HG03354 (cell line): ENCODE results near the gene RAB36.
"Not testable (repeated sequence)": the region's sequence is repeated elsewhere in the genome, so short reads cannot be mapped to it uniquely, and the experiment has no call there.

ENCODE experiments used
- ATAC-seq: cut with Tn5 transposase; IDR thresholded peaks from one replicate; pipeline ENCODE4 v1.9.1; 2021; ENCODE audit warnings: mild to moderate bottlenecking; ENCODE audit not compliant: unreplicated experiment, poor library complexity, severe bottlenecking

The RAB36 gene

DNA sequence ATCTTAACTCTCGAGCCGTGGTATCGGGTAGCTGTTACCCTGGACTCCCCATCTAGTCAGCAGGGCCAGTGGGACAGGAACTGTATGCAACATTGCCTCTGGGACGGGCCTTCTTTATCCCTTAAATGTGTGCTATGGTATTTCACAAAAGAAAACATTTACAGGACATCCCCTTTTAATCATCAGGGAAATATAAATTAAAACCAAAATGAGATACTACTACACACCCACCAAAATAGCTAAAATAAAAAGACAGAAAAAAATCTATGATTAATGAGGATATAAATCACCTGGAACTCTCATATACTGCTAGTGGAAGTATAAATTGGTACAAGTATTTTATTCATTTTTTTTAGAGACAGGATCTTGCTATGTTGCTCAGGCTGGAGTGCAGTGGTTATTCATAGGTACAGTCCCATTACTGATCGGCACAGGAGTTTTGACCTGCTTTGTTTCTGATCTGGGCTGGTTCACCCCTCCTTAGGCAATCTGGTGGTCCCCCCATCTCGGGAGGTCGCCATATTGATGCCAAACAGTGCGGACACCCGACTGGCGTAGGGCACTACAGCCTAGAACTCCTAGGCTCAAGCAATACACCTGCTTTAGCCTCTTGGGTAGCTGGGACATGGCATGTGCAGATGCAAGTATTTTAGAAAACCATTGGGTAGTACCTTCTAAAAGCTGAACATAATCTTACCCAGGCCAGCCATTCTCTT lies 12.7 kb upstream of the RAB36 start:
- no peak for ATAC-seq

DNA sequence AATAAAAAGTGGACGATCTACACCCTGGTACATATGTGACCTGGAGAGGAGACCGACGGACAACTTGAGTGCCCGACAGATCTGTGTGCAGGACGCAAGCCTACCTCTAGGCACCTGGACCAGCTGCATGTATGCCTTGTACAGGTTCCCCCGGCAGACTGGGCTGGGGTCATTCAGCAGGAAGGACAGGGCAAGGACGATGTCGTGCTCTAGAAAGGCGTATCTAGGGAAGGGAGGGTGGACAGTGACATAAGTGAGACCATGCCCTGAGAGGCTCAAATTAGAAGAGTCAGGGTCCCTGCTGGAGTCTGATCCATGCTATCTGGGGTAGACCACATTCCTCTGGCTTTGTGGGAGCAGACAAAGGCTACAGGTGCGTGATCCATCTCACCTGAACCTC lies 11.4 kb upstream of the RAB36 start:
- ATAC-seq: no peak

GRCh38 chr22:23136991-23137390 lies 8.3 kb upstream of the RAB36 start:
- ATAC-seq: not testable (repeated sequence)

DNA sequence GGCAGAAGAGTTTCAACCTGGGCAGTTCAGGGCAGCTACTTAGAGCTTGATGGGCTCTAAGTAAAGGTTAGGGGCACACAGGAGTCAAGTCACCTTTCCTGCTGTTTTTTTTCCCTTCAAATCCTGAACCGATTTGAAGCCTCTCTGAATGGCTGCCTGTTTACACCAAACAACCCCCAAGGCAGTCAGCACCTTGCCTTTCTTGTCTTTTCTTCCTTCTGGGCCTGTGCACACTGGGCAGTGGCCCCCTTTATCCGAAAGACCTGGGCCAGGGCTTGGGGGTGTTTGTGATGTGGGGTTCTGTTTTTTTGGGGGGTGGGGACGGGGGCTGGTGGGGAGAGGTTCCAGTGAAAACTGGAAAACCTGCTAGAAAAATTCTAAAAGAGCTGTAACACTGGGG lies 7.8 kb upstream of the RAB36 start:
- no peak for ATAC-seq

DNA sequence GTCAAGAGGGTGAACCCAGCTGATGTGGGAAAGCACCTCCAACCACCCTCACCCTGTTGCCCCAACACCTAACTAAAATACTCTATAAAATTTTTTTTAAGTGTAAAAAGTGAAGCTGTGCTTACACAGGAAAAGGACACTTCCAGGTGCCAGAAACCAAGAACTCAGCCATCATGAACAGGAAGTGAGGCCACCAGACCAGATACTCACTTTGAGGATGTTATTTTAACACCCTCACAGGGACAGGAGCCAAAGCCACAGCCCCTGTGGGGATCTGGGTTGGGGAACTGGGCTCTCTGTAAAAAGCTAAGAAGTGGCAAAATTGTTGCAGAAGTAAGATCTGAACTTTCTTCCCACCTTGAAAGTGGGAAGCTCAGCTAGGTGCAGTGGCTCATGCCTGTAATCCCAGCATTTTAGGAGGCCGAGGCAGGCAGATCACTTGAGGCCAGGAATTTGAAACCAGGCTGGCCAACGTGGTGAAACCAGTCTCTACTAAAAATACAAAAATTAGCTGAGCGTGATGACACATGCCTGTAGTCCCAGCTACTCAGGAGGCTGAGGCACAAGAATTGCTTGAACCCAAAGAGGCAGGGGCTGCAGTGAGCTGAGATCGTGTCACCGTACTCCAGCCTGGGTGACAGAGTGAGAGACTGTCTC lies 7.2 kb upstream of the RAB36 start:
- peak; percentile 37 for ATAC-seq

GRCh38 chr22:23138584-23139435 lies 6.5 kb upstream of the RAB36 start:
- no peak for ATAC-seq

GRCh38 chr22:23140385-23140784 lies 4.9 kb upstream of the RAB36 start:
- no peak for ATAC-seq

DNA sequence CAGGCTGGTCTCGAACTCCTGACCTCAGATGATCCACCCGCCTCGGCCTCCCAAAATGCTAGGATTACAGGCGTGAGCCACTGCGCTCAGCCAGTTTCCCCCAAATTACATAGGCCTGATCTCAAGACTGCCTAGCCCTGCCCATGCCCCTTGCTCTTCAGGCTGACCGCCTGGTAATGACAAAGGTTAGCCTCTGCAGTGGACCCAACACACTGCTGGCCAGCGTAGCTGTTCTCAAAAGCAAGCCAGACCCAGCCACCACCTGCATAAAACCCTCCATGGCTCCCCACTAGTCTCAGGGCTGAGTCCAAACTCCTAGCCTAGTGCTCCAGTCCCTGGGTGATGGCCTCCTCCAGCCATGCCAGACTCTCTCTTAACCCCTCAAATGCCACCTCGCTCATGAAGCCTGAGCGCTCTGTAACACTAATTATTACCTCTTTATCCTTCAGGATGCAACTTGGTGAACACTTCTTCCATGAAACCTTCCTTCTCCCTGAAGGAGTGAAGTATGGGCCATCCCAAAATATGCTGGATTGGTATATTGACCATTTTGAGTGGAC lies 2.7 kb upstream of the RAB36 start:
- ATAC-seq: no peak

GRCh38 chr22:23143119-23143518 lies 2.2 kb upstream of the RAB36 start:
- ATAC-seq: no peak

DNA sequence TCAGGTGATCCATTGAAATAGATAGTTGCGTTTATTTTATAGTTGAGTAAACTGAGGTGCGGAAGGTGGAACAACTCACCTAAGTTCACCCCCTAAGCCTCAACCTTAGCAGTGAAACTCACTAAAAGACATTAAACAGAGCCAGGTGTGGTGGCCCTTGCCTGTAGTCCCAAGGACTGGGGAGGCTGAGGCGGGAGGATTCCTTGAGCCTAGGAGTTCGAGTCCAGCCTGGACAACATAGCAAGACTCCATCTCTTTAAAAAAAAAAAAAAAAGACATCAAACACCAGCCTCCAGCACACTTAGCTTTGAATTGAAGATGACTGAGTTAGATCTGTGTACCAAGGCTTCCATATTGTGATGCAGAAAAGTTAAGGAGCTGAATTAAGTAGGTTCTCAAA lies 845 bp upstream of the RAB36 start:
- ATAC-seq: no peak

DNA sequence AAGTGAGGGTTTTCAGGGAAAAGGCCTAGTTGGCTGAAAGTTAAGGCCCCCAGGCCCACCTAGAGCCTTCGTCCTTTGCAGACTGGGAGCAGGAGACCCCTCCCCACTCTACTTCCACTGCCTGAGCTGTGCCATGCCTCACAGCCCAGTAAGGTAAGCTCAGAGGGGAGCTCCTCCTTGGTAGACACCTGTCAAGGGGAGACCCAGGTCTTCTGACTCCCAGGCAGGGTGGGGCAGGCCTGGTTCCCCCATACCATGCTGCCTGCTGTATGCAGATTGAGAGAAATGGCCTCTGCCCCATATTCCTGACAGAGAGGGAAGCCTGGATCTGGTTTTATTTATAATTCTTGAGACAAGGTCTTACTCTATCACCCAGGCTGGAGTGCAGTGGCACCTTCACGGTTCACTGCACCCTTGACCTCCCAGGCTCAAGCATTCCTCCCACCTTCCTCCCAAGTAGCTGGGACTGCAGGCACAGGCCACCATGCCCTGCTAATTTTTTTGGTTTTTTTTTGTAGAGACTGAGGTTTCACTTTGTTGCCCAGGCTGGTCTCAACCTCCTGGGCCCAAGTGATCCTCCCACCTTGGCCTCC lies 697 bp downstream of the RAB36 start:
- no peak for ATAC-seq

- no peak for ATAC-seq
These were observed 1.4 kb downstream of the RAB36 start for GRCh38 chr22:23146478-23147205.

- ATAC-seq: no peak
These were observed 2.5 kb downstream of the RAB36 start for GRCh38 chr22:23147617-23148387.

- no peak for ATAC-seq
These were observed 4.5 kb downstream of the RAB36 start for GRCh38 chr22:23149743-23150238.

DNA sequence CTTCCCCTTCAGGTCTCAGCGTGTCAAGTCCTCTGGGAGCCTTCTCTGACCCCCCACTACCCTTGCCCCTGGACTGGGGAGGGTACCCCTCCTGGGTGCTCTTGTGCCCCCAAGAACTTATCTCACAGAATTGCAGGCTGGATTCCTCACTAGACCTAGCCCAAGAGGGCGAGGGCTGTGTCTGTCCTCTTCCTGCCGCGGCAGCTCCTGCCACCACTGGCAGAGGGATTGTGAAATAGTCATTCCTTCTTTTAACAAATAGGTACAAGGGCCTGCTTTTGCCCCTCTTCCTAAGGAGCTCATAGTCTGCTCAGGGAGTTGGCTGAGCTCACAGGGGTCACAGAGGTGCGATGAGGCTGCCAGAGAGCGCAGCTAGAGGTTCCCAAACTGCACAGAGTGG lies 5.5 kb downstream of the RAB36 start:
- ATAC-seq: no peak

DNA sequence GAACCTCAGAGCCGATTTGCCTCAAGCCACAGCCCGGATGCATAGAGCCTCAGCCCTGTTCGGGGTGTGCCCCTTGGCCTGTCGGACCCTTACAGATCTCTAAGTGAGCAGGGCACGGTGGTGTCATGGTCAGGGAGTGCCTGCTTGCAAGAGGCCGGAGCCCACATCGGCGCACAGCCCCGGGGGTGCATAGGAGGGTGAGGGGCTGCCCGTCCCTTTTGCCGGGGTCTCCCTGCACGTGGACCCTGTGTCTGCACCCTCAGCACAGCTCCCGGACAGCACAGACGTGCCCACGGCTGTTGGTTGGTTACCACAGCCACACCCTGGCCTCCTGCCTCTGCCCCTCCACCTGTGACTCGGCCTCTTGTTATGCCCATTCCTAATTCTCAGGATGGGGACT lies 6.5 kb downstream of the RAB36 start:
- no peak for ATAC-seq

GRCh38 chr22:23152238-23153114 lies 7.2 kb downstream of the RAB36 start:
- no peak for ATAC-seq

DNA sequence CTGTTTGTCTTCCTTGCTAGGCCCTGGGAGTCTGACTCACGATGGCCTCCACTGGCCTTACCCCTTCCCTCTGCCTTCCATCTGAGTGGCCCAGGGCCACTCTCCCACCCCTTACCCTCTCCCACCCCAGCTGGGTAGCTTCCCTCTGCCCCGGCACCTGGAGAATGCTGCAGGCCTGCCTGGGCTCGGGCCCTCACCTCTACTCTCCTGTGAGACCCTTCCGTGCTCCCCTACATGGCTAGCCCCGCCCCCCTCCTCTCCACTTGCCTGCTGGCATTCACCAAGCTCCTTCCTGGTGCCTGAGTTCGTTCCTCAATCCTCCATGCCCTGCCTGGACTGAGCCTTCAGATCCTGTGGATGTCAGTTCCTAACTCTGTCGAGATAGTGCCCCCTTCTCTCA lies 8.7 kb downstream of the RAB36 start:
- ATAC-seq: no peak
